ENCODE data around the gene PCDHGA2.
A peak's percentile ranks its signal among the peaks of the same experiment; 100 is the strongest.
"Not testable (repeated sequence)": the region's sequence is repeated elsewhere in the genome, so short reads cannot be mapped to it uniquely, and the experiment has no call there.

The PCDHGA2 gene

GRCh38 chr5:141349917-141350619 lies 11.5 kb downstream of the PCDHGA2 start, which contains the start of gene PCDHGB1:
Gene PCDHGB1, plus strand, starts transcription at chr5:141350099. Its CDS starts 162 bp downstream, at chr5:141350261.
- peak; percentile 49 for DNase-seq (ENCODE audit: low read depth)

DNA sequence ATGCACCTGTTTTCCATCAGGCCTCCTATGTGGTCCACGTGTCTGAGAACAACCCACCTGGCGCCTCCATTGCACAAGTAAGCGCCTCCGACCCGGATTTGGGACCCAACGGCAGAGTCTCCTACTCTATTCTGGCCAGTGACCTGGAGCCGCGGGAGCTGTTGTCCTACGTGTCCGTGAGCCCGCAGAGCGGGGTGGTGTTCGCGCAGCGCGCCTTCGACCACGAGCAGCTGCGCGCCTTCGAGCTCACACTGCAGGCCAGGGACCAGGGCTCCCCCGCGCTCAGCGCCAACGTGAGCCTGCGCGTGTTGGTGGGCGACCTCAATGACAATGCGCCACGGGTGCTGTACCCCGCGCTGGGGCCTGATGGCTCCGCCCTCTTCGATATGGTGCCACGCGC lies 13.0 kb downstream of the PCDHGA2 start:
- DNase-seq (ENCODE audit: low read depth), result no peak

GRCh38 chr5:141354900-141355469 lies 16.4 kb downstream of the PCDHGA2 start, which contains the start of gene PCDHGA4:
Gene PCDHGA4, plus strand, starts transcription at chr5:141355021. Its CDS starts 87 bp downstream, at chr5:141355108.
- DNase-seq (ENCODE audit: low read depth), result peak; percentile 20

DNA sequence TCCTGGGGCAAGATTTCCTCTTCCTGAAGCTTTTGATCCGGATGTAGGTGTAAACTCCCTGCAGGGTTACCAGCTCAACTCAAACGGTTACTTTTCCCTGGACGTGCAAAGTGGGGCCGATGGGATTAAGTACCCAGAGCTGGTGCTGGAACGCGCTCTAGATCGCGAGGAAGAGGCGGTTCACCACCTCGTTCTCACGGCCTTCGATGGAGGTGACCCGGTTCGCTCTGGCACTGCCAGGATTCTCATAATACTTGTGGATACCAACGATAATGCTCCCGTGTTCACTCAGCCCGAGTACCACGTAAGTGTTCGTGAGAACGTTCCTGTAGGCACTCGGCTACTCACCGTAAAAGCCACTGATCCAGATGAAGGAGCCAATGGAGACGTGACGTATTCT lies 17.1 kb downstream of the PCDHGA2 start:
- DNase-seq (ENCODE audit: low read depth), result no peak

GRCh38 chr5:141356133-141356532 lies 17.6 kb downstream of the PCDHGA2 start:
- no peak for DNase-seq (ENCODE audit: low read depth)

DNA sequence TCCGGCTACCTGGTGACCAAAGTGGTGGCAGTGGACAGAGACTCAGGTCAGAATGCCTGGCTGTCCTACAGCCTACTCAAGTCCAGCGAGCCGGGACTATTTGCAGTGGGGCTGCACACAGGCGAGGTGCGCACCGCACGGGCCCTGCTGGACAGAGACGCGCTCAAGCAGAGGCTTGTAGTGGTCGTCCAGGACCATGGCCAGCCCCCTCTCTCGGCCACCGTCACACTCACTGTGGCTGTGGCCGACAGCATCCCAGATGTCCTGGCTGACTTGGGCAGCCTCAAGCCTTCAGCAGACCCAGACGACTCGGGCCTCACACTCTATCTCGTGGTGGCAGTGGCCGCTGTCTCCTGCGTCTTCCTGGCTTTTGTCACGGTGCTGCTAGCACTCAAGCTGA lies 18.4 kb downstream of the PCDHGA2 start:
- DNase-seq (ENCODE audit: low read depth), result no peak

DNA sequence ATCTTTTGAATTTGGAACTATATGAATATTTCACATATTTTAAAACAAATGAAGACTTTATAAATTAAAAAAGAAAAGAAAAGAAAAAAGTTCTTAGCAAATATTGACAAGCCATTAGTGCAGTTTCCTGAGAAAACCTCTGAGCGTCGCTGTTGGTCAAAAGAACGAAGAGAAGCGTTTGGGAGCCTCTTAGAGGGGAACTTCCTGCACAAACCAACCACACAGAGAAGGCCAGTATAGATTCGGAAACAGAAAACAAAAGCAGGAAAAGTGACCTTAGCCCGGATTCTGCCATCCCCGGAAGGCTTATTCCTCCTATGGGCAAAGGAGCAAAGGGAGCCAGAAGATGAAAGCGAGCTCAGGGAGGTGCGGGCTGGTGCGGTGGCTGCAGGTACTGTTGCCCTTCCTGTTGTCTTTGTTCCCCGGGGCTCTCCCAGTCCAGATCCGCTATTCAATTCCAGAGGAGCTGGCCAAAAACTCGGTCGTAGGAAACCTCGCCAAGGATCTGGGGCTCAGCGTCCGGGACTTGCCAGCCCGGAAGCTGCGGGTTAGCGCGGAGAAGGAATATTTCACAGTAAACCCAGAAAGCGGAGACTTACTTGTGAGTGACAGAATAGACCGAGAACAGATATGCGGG lies 21.3 kb downstream of the PCDHGA2 start, which contains the start of gene PCDHGB2:
Gene PCDHGB2 (plus strand): TSS at position 205 of the 637 bp plus-strand sequence. CDS start 142 bp downstream, at position 347.
- DNase-seq (ENCODE audit: low read depth), result peak; percentile 26

DNA sequence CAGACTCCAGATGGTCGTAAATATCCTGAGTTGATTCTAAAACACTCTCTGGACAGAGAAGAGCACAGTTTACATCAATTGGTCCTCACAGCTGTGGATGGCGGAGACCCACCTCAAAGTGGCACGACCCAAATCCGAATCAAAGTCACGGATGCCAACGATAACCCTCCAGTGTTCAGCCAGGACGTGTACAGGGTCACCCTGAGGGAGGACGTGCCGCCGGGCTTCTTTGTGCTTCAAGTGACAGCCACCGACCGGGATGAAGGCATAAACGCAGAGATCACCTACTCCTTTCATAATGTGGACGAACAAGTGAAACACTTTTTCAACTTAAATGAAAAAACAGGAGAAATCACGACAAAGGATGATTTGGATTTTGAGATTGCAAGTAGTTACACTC lies 22.1 kb downstream of the PCDHGA2 start:
- DNase-seq (ENCODE audit: low read depth), result no peak

DNA sequence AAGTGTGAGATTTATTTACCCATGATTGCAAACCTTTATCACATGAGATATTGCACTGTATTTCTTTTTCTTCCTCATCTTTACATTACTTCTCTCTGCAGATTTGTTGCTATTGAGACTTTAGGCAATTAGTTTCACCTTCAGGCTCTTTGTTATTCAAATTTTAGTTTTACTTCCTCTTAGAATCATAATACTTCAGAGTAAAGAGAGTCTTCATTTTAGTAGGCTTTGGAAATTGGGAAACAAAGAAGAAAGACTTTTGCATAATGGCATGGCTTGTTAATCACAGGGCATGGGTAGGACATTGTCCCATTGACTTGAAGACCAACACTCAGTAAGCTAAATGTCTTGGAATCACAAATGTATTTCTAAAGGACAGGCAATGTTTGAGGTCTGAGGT lies 24.2 kb downstream of the PCDHGA2 start:
- no peak for DNase-seq (ENCODE audit: low read depth)

- DNase-seq (ENCODE audit: low read depth), result no peak
Observed at GRCh38 chr5:141363952-141364660, 25.5 kb downstream of the PCDHGA2 start, which contains the start of gene PCDHGA5. Gene PCDHGA5, plus strand, starts transcription at chr5:141364162. Its CDS starts 169 bp downstream, at chr5:141364331.

GRCh38 chr5:141366016-141366896 lies 27.7 kb downstream of the PCDHGA2 start:
- DNase-seq (ENCODE audit: low read depth), result no peak

DNA sequence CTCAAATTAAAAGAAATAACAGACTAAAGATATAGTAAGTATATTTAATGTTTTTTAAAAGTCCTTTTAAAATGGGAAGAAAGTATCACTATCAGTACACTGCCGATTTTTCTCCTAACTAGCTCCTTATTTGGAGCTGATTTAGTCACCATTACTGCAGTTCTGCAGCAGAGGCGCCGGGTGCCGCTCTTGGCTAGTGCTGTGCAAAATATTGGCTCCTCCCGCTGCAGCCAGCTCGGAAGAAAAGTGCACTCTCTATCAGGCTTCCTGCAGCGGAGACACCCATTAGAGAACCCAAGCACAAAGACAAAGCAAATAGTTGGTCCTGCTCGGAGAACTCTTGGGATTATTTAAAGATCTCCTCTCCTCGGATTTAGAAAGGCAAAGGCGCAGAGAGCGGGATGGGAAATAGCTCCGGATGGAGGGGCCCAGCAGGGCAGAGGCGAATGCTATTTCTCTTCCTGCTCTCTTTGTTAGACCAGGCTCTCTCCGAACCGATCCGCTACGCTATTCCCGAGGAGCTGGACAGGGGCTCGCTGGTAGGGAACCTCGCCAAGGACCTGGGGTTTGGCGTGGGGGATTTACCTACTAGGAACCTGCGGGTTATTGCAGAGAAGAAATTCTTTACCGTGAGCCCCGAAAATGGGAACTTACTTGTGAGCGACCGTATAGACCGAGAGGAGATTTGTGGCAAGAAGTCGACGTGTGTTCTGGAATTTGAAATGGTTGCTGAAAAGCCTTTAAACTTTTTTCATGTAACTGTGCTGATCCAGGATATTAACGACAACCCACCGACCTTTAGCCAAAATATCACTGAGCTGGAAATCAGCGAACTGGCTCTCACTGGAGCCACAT lies 31.7 kb downstream of the PCDHGA2 start, which contains the start of gene PCDHGB3:
Gene PCDHGB3 (plus strand): TSS at position 249 of the 855 bp plus-strand sequence. CDS start 153 bp downstream, at position 402.
- peak; percentile 64 for DNase-seq (ENCODE audit: low read depth)

GRCh38 chr5:141371572-141372475 lies 33.3 kb downstream of the PCDHGA2 start:
- no peak for DNase-seq (ENCODE audit: low read depth)

- DNase-seq (ENCODE audit: low read depth), result peak; percentile 31
Observed at GRCh38 chr5:141373673-141374317, 35.2 kb downstream of the PCDHGA2 start, which contains the start of gene PCDHGA6. Gene PCDHGA6, plus strand, starts transcription at chr5:141373891. Its CDS starts 193 bp downstream, at chr5:141374084.

DNA sequence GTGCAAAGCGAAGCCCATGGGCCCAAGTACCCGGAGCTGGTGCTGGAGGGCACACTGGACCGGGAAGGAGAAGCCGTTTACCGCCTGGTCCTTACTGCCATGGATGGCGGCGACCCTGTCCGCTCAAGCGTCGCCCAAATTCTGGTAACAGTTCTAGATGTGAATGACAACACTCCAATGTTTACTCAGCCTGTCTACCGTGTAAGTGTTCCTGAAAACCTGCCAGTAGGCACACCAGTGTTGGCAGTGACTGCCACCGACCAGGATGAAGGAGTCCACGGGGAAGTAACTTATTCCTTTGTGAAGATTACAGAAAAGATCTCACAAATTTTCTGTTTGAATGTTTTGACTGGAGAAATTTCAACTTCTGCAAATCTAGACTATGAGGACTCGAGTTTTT lies 36.1 kb downstream of the PCDHGA2 start:
- no peak for DNase-seq (ENCODE audit: low read depth)

- not testable (repeated sequence) for DNase-seq (ENCODE audit: low read depth)
Observed at GRCh38 chr5:141375444-141376155, 37.0 kb downstream of the PCDHGA2 start.

GRCh38 chr5:141382469-141383294 lies 44.1 kb downstream of the PCDHGA2 start, which contains the start of gene PCDHGA7:
Gene PCDHGA7, plus strand, starts transcription at chr5:141382742. Its CDS starts 158 bp downstream, at chr5:141382900.
- peak; percentile 53 for DNase-seq (ENCODE audit: low read depth)

All from iris pigment epithelial cell (primary cell).